ENCODE results near the gene PARD6B.

The PARD6B gene

GRCh38 chr20:50717974-50718761, 13.2 kb upstream of the PARD6B start:
- no peak for DNase-seq (ENCODE audit: low read depth)
- in situ Hi-C loops (cut with HindIII; ENCODE audit: low sequenced_read_pairs) = loop anchor here (5.0 to 10.0 kb wide), 2 partner anchors 51 to 233 kb away; no protein-coding TSS in a partner anchor
- TF ChIP-seq CTCF (IDR thresholded peaks at IDR 0.05; ENCODE audit: low read depth, low read length, missing control alignments) = no peak
- H3K4me3 ChIP-seq (ENCODE audit: low read depth, low read length) = no peak overlapping the region

GRCh38 chr20:50719328-50719727, 12.1 kb upstream of the PARD6B start:
- H3K4me3 ChIP-seq (ENCODE audit: low read depth, low read length) = no peak overlapping the region
- DNase-seq (ENCODE audit: low read depth) = no peak
- in situ Hi-C loops (cut with HindIII; ENCODE audit: low sequenced_read_pairs) = loop anchor here (5.0 to 10.0 kb wide), 2 partner anchors 52 to 235 kb away; no protein-coding TSS in a partner anchor
- no peak for TF ChIP-seq CTCF (IDR thresholded peaks at IDR 0.05; ENCODE audit: low read depth, low read length, missing control alignments)

- TF ChIP-seq CTCF (IDR thresholded peaks at IDR 0.05; ENCODE audit: low read depth, low read length, missing control alignments) = no peak
- no peak overlapping the region for H3K4me3 ChIP-seq (ENCODE audit: low read depth, low read length)
- in situ Hi-C loops (cut with HindIII; ENCODE audit: low sequenced_read_pairs) = no loop called here
- DNase-seq (ENCODE audit: low read depth) = no peak
Observed at GRCh38 chr20:50720026-50720425, 11.4 kb upstream of the PARD6B start.

- in situ Hi-C loops (cut with HindIII; ENCODE audit: low sequenced_read_pairs) = no loop called here
- DNase-seq (ENCODE audit: low read depth) = no peak
- no peak overlapping the region for H3K4me3 ChIP-seq (ENCODE audit: low read depth, low read length)
- no peak for TF ChIP-seq CTCF (IDR thresholded peaks at IDR 0.05; ENCODE audit: low read depth, low read length, missing control alignments)
Observed at GRCh38 chr20:50720582-50720981, 10.8 kb upstream of the PARD6B start.

- no peak for DNase-seq (ENCODE audit: low read depth)
- in situ Hi-C loops (cut with HindIII; ENCODE audit: low sequenced_read_pairs) = no loop called here
- no peak overlapping the region for H3K4me3 ChIP-seq (ENCODE audit: low read depth, low read length)
- no peak for TF ChIP-seq CTCF (IDR thresholded peaks at IDR 0.05; ENCODE audit: low read depth, low read length, missing control alignments)
Observed at GRCh38 chr20:50721881-50722281, 9.5 kb upstream of the PARD6B start.

- in situ Hi-C loops (cut with HindIII; ENCODE audit: low sequenced_read_pairs) = no loop called here
Observed at GRCh38 chr20:50722424-50723155, 8.8 kb upstream of the PARD6B start.

More at GRCh38 chr20:50722424-50723155, 8.8 kb upstream of the PARD6B start:
- TF ChIP-seq CTCF (IDR thresholded peaks at IDR 0.05; ENCODE audit: low read depth, low read length, missing control alignments) = no peak
- H3K4me3 ChIP-seq (ENCODE audit: low read depth, low read length) = no peak overlapping the region
- DNase-seq (ENCODE audit: low read depth) = no peak

Measured in astrocyte of the cerebellum (primary cell).